Activated CD4-positive, alpha-beta T cell treated with anti-CD3 and anti-CD28 coated beads, Interleukin-2, amount 10 ng/mL, durations not matched to agents 7 days and 5 days (primary cell): ENCODE measurements around the gene KRTAP10-1. TPM values are rescaled to one million over a fixed set of nuclear protein-coding genes. Genes with fewer than 3 reads are reported as not detected.
A peak's percentile ranks its signal among the peaks of the same experiment; 100 is the strongest.

Source experiments
- CTCF ChIA-PET: fragments of 350-600 bp; sonication (Branson Sonifier 250); formaldehyde crosslinking; loops from one replicate; lab custom pipeline; 2021; ENCODE audit warnings: antibody characterized with exemption; lab: Charles Lee
- POLR2A ChIA-PET: fragments of 350-600 bp; sonication (Branson Sonifier 250); formaldehyde crosslinking; loops from one replicate; lab custom pipeline; 2021; ENCODE audit warnings: antibody characterized with exemption; lab: Charles Lee
- DNase-seq: peaks from one replicate; pipeline ENCODE4 v3.0.0-alpha.2; 2020
- H3K27ac Mint-ChIP-seq: one replicate; pipeline ENCODE4 v1.8.0; 2021; ENCODE audit warnings: mild to moderate bottlenecking, moderate library complexity, mixed read lengths
- H3K27me3 Mint-ChIP-seq: one replicate; pipeline ENCODE4 v1.8.0; 2021; ENCODE audit warnings: mixed read lengths
- H3K36me3 Mint-ChIP-seq: one replicate; pipeline ENCODE4 v1.8.0; 2021; ENCODE audit warnings: low read depth, mixed read lengths
- H3K4me1 Mint-ChIP-seq: one replicate; pipeline ENCODE4 v1.8.0; 2021; ENCODE audit warnings: mixed read lengths
- H3K4me3 Mint-ChIP-seq: one replicate; pipeline ENCODE4 v1.8.0; 2021; ENCODE audit warnings: mild to moderate bottlenecking, moderate library complexity, mixed read lengths
- H3K9me3 Mint-ChIP-seq: one replicate; pipeline ENCODE4 v1.8.0; 2021; ENCODE audit warnings: mixed read lengths
- total RNA-seq, 2 experiments: library from RNA; stranded (reverse); gene quantifications; one replicate each; pipeline ENCODE4 v1.2.3, GENCODE V29; 2021

KRTAP10-1 gene
- total RNA-seq, 2 experiments from 2014 or later = not detected

DNA sequence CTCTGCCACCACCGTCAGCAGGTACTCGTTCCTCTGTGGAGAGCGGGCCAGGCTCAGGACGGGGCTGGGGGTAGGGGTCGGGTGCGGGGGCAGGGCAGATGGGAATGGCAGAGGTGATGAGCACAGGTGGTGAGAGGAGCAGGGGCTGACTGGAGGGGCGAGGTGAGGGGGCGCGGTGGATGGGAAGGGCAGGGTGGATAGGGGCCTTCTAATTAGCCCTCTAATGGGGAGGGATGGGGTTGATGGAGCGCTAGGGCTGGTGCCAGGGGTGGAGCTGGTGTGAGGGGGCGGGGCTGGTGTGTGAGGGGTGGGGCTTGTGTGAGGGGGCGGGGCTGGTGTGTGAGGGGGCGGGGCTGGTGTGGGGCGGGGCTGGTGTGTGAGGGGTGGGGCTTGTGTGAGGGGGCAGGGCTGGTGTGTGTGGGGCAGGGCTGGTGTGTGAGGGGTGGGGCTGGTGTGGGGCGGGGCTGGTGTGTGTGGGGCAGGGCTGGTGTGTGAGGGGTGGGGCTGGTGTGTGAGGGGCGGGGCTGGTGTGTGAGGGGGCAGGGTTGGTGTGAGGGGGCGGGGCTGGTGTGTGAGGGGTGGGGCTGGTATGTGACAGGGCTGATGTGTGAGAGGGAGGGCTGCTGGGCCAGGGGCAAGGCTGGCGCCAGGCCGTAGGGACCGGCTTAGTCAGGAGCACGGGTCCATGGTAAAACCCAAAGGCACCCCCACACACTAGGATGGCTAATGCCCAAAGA, 5.9 kb downstream of the KRTAP10-1 start:
- Mint-ChIP-seq H3K27me3 (no peaks in the 10 kb centered on the region), H3K4me3 (no peak overlapping the region), H3K9me3 (no peaks in the 10 kb centered on the region), H3K36me3 (no peaks in the 10 kb centered on the region), H3K27ac (no peak overlapping the region), H3K4me1 (no peaks in the 10 kb centered on the region)
- ChIA-PET POLR2A (no interaction called here), CTCF (interaction anchor here (0.6 kb wide), 1 partner anchor 109 kb away, joined by 4 read pairs; no protein-coding TSS in a partner anchor)
- no peak for DNase-seq

DNA sequence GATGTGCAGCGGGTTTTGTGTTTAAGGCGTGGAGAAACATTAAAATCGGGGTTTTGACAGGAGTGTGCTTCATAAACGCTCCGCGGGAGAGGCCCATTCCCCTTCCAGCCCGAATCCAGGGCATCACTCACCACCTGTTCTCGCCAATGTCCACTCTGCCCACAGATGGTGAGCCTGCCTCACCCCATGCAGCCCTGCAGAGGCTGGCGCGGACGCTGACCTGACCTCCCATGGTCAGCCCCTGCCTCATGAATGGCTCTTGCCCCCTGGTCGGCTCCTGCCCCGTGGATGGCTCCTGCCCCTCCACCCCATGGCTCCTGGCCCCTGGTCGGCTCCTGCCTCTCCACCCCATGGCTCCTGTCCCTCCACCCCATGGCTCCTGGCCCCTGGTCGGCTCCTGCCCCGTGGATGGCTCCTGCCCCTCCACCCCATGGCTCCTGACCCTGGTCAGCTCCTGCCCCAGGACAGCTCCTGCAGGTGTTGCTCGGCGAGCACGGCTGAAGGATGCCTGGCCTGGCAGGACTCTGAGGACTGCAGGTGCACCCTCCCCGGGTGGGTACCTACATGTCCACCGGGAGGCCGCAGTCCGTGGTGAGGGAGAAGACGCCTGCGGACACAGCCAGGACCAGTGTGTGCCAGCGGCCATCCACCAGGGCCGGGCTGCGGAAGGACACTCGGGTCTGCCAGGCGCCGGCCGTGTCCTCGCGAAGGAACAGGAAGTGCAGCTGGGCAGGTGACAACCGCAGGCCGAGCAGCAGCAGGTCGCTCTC, 6.7 kb downstream of the KRTAP10-1 start:
- Mint-ChIP-seq H3K27ac (no peak overlapping the region), H3K27me3 (no peaks in the 10 kb centered on the region), H3K36me3 (no peaks in the 10 kb centered on the region), H3K9me3 (no peaks in the 10 kb centered on the region), H3K4me1 (no peaks in the 10 kb centered on the region), H3K4me3 (no peak overlapping the region)
- DNase-seq = no peak
- CTCF ChIA-PET = interaction anchor here (0.6 kb wide), 1 partner anchor 110 kb away, joined by 4 read pairs; no protein-coding TSS in a partner anchor
- POLR2A ChIA-PET = no interaction called here

DNA sequence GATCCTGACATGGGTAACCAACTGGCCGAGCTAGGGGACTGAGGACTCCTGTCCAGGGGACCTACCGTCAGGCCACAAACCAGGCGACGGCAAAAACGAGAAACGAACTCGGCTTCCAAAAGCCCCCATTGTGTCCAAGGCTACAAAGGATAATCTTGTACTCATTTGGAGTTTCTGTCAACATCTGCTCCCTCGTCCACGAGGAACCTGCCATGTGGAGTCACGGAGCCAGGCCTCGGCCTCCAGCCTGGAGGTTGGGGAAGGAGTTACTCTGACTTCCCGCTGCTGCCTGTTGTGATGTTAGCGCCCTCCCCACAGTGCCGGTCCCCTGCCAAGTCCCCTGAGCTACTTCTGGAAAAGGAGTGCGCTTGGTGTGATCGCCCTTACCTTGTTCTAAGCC, 7.3 kb downstream of the KRTAP10-1 start:
- Mint-ChIP-seq H3K4me3 (no peak overlapping the region), H3K36me3 (no peaks in the 10 kb centered on the region), H3K4me1 (no peaks in the 10 kb centered on the region), H3K27ac (no peak overlapping the region), H3K9me3 (no peaks in the 10 kb centered on the region), H3K27me3 (no peaks in the 10 kb centered on the region)
- ChIA-PET CTCF (no interaction called here), POLR2A (no interaction called here)
- no peak for DNase-seq

DNA sequence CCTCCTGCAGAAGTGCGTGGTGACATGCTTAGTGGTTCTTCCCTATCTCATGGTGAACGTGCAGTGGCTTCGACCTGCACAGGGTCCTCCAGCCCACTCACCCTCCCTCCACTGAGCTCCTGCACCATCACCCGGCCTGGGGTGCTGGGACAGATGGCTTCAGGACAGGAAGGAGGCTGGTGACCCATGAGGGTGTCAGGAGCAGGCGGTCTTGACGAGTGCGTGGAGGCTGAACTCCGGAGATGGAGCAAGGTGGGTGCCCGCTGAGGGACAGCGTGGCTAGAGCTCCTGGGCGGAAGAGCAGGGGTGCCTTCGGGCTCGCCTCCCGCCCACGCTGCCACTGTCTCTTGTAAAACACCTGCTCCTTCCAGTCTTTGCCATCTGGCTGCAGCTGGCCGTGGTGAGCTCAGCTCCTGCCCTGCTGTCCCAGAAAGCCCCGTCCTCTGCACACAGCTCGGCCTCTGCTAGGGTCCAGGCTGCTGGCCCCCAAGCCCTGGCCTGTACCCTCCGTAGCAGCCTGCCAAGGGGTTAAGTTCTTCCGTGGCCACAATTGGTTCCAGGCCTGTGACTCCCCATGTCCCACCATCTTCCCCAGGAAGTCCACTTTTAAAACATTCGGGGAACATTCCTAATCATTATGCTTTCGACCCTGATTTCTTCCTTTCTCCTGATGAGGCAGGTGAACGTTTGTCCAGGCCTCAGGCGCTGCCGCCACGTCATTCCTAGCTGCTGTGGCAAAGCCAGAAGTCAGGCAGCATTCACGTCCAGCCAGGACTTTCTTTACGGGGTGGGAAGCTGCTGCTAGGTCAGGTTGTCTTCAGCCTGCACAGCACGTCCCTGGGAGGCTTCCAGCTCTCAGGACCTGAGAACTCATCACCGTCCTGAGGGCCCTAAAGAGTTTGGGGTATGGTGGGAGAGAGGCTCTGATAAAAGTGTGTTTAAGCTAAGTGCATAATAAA, 8.1 kb downstream of the KRTAP10-1 start:
- POLR2A ChIA-PET = no interaction called here

DNA sequence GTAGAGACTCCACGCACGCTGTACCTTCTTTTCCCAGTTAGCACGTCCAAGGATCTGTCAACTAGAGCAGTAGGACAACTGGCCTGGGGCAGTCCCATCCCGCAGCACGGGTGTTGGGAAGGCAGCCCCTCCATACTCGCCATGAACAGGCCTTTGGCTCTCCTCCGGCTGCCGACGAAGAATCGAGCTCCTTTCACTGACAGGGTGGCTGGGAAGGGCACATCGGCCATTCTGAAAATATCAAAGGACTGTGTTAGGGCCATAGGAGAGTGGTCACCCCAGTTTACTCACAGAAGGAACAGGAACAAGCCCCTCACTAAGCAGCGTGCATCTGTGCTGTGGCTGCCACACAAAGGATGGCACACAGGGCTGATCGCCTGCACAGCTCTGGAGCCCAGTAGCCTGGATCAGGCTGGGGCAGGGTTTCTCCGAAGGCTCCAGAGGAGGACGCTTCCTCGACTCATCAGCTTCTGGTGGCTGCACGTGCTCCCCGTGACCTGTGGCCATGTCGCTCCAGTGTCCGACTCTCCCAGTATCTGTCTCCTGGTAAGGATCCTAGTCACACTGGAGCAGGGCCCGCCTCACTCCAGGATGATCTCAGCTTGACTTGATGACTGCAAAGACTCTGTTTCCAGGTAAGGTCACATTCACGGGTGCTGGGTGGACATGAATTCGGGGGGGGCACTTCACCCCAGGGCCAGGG, 8.9 kb downstream of the KRTAP10-1 start:
- POLR2A ChIA-PET = no interaction called here
- no peaks in the 10 kb centered on the region for H3K36me3 Mint-ChIP-seq
- no peaks in the 10 kb centered on the region for H3K27me3 Mint-ChIP-seq

More for the DNA sequence above, 8.1 kb downstream of the KRTAP10-1 start:
- Mint-ChIP-seq H3K4me3 (no peak overlapping the region), H3K4me1 (no peaks in the 10 kb centered on the region), H3K27me3 (no peaks in the 10 kb centered on the region), H3K9me3 (no peaks in the 10 kb centered on the region), H3K27ac (no peak overlapping the region), H3K36me3 (no peaks in the 10 kb centered on the region)
- CTCF ChIA-PET = interaction anchor here (0.6 to 1.4 kb wide), 3 partner anchors 9 to 21 kb away, joined by 3 to 4 read pairs (median 4); no protein-coding TSS in a partner anchor
- DNase-seq = no peak

DNA sequence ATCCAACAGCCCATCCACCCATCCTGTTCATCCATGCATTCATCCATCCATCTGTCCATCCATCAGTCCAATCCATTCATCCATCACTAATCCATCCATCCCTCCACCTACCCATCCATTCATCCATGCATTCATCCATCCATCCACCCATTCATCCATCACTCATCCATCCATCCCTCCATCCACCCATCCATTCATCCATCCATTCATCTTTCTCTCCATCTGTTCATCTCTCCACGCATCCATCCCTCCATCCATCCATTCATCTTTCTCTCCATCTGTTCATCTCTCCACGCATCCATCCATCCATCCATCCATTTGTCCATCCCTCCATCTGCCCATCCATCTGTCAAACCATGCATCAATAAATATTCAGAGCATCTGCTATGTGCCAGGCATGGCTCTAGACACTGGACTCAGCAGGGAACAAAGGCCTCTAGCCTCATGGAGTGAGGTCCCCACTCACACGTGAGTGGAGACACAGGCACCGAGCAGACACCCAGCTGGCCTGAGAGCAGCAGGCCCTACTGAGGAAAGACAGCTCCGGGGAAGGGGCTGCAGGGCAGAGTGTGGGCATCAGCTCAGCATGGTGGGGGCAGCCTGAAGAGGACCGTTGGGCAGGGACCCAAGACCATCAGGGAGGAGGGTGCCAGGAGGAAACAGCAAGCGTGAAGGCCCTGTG, 9.6 kb downstream of the KRTAP10-1 start:
- Mint-ChIP-seq H3K27ac (peak overlapping the region; percentile 6), H3K27me3 (no peaks in the 10 kb centered on the region), H3K9me3 (peaks cover 2% of the 10 kb centered on the region), H3K4me3 (no peak overlapping the region), H3K4me1 (no peaks in the 10 kb centered on the region), H3K36me3 (no peaks in the 10 kb centered on the region)
- ChIA-PET POLR2A (no interaction called here), CTCF (interaction anchor here (1.0 to 1.4 kb wide), 2 partner anchors 14 to 20 kb away, joined by 3 to 4 read pairs; no protein-coding TSS in a partner anchor)
- no peak for DNase-seq

More for the DNA sequence above, 8.9 kb downstream of the KRTAP10-1 start:
- no peak for DNase-seq
- no peak overlapping the region for H3K27ac Mint-ChIP-seq
- H3K4me3 Mint-ChIP-seq = no peak overlapping the region
- no peaks in the 10 kb centered on the region for H3K4me1 Mint-ChIP-seq
- CTCF ChIA-PET = interaction anchor here (1.0 to 1.4 kb wide), 2 partner anchors 15 to 21 kb away, joined by 3 to 4 read pairs; no protein-coding TSS in a partner anchor
- no peaks in the 10 kb centered on the region for H3K9me3 Mint-ChIP-seq

DNA sequence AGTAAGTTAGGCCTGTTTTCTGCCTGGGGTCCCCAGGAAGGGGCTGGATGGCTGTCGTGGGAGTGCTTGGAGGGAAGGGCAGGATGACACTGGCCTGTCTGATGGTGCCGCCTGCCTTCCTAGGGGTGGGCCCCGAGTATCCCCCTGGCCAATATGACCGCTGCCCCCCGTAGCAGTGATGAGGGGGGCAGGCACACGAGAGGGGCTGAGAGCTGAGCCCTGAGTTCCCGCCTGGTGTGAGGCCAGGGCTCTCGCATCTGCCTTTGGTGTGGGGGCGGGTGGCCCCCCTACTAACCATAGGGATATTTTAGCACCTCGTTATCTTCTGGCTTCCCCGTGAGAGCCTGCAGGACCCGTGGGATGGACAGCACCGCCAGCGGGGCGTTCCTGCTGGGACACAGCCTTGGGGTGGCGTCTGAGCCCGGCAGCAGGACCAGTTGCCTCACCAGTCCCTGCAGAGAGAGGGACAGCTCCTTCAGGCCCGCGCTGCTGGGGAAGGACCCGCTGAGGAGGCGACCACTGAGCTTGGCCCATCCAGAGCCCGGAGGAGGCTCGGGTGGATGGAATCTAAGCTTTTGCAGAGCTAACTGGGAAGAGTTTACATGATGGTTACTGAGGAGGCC, 10.4 kb downstream of the KRTAP10-1 start:
- Mint-ChIP-seq H3K4me1 (no peaks in the 10 kb centered on the region), H3K9me3 (peaks cover 2% of the 10 kb centered on the region), H3K36me3 (no peaks in the 10 kb centered on the region), H3K4me3 (no peak overlapping the region), H3K27me3 (no peaks in the 10 kb centered on the region), H3K27ac (no peak overlapping the region)
- ChIA-PET POLR2A (no interaction called here), CTCF (no interaction called here)
- no peak for DNase-seq

DNA sequence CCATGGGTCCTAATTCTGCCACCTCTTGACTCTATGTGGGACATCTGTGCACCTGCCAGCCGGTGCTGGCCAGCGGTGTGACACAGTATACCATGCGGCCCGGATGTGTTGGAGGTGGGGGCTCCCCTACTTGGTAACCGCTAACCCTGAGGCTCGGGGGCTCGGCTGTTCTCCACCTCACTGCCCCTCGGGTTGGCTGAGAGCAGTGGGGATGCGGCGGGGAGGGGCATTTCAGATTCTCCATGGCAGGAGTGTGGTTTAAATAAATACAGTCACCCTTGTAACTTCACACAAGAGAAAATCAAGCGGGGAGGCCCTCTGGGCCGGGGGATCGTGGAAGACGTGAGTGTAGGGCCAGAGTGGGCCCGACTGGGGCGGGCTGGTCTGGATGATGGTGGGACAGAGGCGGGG, 11.0 kb downstream of the KRTAP10-1 start:
- POLR2A ChIA-PET = no interaction called here
- CTCF ChIA-PET = no interaction called here
- H3K4me3 Mint-ChIP-seq = no peak overlapping the region
- no peaks in the 10 kb centered on the region for H3K27me3 Mint-ChIP-seq
- no peaks in the 10 kb centered on the region for H3K4me1 Mint-ChIP-seq
- H3K36me3 Mint-ChIP-seq = no peaks in the 10 kb centered on the region
- H3K9me3 Mint-ChIP-seq = peaks cover 2% of the 10 kb centered on the region
- DNase-seq = no peak
- no peak overlapping the region for H3K27ac Mint-ChIP-seq

DNA sequence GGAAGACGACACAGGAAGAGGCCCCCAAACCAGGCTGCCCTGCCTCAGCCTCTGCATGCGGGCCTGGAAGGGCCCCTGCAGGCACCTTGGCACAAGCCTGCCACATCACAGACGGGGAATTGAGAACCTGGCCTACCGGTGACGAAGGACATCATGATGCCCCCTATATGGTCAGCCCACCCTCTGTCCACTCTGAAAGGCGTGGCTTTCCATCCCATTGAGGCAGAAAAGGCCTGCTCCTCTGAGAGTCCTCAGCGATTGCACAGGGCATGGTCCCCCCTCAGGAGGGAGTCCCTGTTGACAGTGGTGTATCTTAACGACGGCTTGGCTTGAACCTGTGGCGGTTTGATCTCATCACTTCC, 11.4 kb downstream of the KRTAP10-1 start:
- ChIA-PET CTCF (no interaction called here), POLR2A (no interaction called here)
- Mint-ChIP-seq H3K36me3 (no peaks in the 10 kb centered on the region), H3K4me1 (no peaks in the 10 kb centered on the region), H3K4me3 (no peak overlapping the region), H3K27ac (no peak overlapping the region), H3K27me3 (no peaks in the 10 kb centered on the region), H3K9me3 (peaks cover 2% of the 10 kb centered on the region)
- no peak for DNase-seq

DNA sequence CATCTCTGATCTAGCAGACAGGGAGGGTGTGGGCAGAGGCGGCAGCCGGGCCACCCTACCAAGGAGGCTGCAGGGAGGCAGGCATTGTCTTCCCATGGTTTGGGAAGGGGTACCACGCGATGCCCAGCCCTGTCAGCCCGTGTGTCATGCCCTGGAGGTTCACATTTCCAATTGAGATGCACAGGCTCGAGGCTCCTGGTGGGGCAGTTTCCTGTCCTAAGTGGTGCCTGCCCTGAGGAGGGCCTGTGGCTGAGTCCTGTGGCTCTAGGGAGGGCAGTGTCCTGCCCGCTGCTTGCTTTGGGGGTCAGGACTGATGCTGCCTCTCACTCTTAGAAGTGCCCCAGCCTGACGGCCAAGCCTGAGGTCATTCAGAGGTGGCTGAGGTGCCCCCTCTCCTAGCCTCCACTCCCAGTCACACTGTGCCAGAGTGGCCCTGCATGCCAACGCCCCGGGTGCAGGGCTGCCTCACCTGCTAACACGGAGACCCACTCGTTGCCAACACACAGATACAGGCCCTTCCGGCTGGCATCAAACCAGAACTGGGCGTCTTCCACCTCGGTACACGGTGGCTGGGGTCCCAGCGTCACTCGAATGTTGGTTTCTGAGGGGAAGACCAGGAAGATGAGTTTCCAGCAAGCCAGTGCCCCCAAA, 11.9 kb downstream of the KRTAP10-1 start:
- no peaks in the 10 kb centered on the region for H3K4me1 Mint-ChIP-seq
- ChIA-PET POLR2A (no interaction called here), CTCF (no interaction called here)
- H3K27me3 Mint-ChIP-seq = no peaks in the 10 kb centered on the region
- H3K9me3 Mint-ChIP-seq = peaks cover 2% of the 10 kb centered on the region
- no peaks in the 10 kb centered on the region for H3K36me3 Mint-ChIP-seq
- H3K27ac Mint-ChIP-seq = no peak overlapping the region
- no peak for DNase-seq
- H3K4me3 Mint-ChIP-seq = no peak overlapping the region
